ENCODE results near the gene C21orf58. TPM values are rescaled to one million over a fixed set of nuclear protein-coding genes. Genes with fewer than 3 reads are reported as not detected.
"Not testable (repeated sequence)": the region's sequence is repeated elsewhere in the genome, so short reads cannot be mapped to it uniquely, and the experiment has no call there.

The C21orf58 gene
- 13.0 TPM for polyA plus RNA-seq (2013, experiment 1 of 2)
- polyA plus RNA-seq (2013, experiment 2 of 2), result 11.5 TPM

- Histone ChIP-seq H3K9me3 (ENCODE audit: control insufficient read depth, low read length) (no peaks in the 10 kb centered on the region), H3K4me3 (ENCODE audit: extremely low read depth, insufficient read depth, low read length, poor library complexity, severe bottlenecking) (peak within 1 kb of the TSS; percentile 89), H3K36me3 (ENCODE audit: control insufficient read depth, insufficient read depth, low read length) (peaks cover 17% of the 10 kb centered on the region), H3K4me1 (ENCODE audit: control insufficient read depth, insufficient read depth, low read length, poor library complexity, severe bottlenecking) (peaks cover 20% of the 10 kb centered on the region), H3K27ac (ENCODE audit: low read depth, low read length, severe bottlenecking) (peak within 1 kb of the TSS; percentile 97)
- WGBS, 2 experiments (ENCODE audit: insufficient coverage in 2 of 2), result 0% methylated on average over 69 to 72 of the region's 76 CpGs
Observed at GRCh38 chr21:46323710-46324389, at the start of gene C21orf58, which contains the start of gene PCNT. Gene C21orf58 (minus strand): TSS chr21:46323870. CDS start chr21:46322738, 1,132 bp downstream. Gene PCNT (plus strand): TSS chr21:46324156. CDS start chr21:46324229, 73 bp downstream.

- not testable (repeated sequence) for H3K4me1 ChIP-seq (ENCODE audit: control insufficient read depth, insufficient read depth, low read length, poor library complexity, severe bottlenecking); H3K9me3 ChIP-seq (ENCODE audit: control insufficient read depth, low read length); H3K27ac ChIP-seq (ENCODE audit: low read depth, low read length, severe bottlenecking); H3K4me3 ChIP-seq (ENCODE audit: extremely low read depth, insufficient read depth, low read length, poor library complexity, severe bottlenecking)
- 82 to 95% methylated on average over 6 to 10 of the region's 10 CpGs for WGBS, 2 experiments (ENCODE audit: insufficient coverage in 2 of 2)
- peaks cover 63% of the 10 kb centered on the region for H3K36me3 ChIP-seq (ENCODE audit: control insufficient read depth, insufficient read depth, low read length)
Observed at GRCh38 chr21:46372947-46373346, 49.3 kb upstream of the C21orf58 start.

- Histone ChIP-seq H3K4me3 (ENCODE audit: extremely low read depth, insufficient read depth, low read length, poor library complexity, severe bottlenecking) (no peak overlapping the region), H3K27ac (ENCODE audit: low read depth, low read length, severe bottlenecking) (no peak overlapping the region), H3K36me3 (ENCODE audit: control insufficient read depth, insufficient read depth, low read length) (peaks cover 68% of the 10 kb centered on the region), H3K4me1 (ENCODE audit: control insufficient read depth, insufficient read depth, low read length, poor library complexity, severe bottlenecking) (no peaks in the 10 kb centered on the region), H3K9me3 (ENCODE audit: control insufficient read depth, low read length) (no peaks in the 10 kb centered on the region)
- 94 to 95% methylated on average over 7 of the region's 7 CpGs for WGBS, 2 experiments (ENCODE audit: insufficient coverage in 2 of 2)
Observed at GRCh38 chr21:46372014-46372485, 48.4 kb upstream of the C21orf58 start.

GRCh38 chr21:46371204-46372013 is 47.7 kb upstream of the C21orf58 start:
- no peak overlapping the region for H3K27ac ChIP-seq (ENCODE audit: low read depth, low read length, severe bottlenecking)
- no peak overlapping the region for H3K4me3 ChIP-seq (ENCODE audit: extremely low read depth, insufficient read depth, low read length, poor library complexity, severe bottlenecking)
- no peaks in the 10 kb centered on the region for H3K9me3 ChIP-seq (ENCODE audit: control insufficient read depth, low read length)
- peaks cover 71% of the 10 kb centered on the region for H3K36me3 ChIP-seq (ENCODE audit: control insufficient read depth, insufficient read depth, low read length)
- 95 to 96% methylated on average over 15 of the region's 16 CpGs for WGBS, 2 experiments (ENCODE audit: insufficient coverage in 2 of 2)
- no peaks in the 10 kb centered on the region for H3K4me1 ChIP-seq (ENCODE audit: control insufficient read depth, insufficient read depth, low read length, poor library complexity, severe bottlenecking)

- H3K4me3 ChIP-seq (ENCODE audit: extremely low read depth, insufficient read depth, low read length, poor library complexity, severe bottlenecking), result no peak overlapping the region
- H3K9me3 ChIP-seq (ENCODE audit: control insufficient read depth, low read length), result no peaks in the 10 kb centered on the region
- no peak overlapping the region for H3K27ac ChIP-seq (ENCODE audit: low read depth, low read length, severe bottlenecking)
- H3K36me3 ChIP-seq (ENCODE audit: control insufficient read depth, insufficient read depth, low read length), result peaks cover 78% of the 10 kb centered on the region
- 87 to 92% methylated on average over 15 to 19 of the region's 20 CpGs for WGBS, 2 experiments (ENCODE audit: insufficient coverage in 2 of 2)
- H3K4me1 ChIP-seq (ENCODE audit: control insufficient read depth, insufficient read depth, low read length, poor library complexity, severe bottlenecking), result no peaks in the 10 kb centered on the region
Observed at GRCh38 chr21:46369520-46370235, 46.0 kb upstream of the C21orf58 start.

- 94 to 99% methylated on average over 10 to 11 of the region's 11 CpGs for WGBS, 2 experiments (ENCODE audit: insufficient coverage in 2 of 2)
- H3K27ac ChIP-seq (ENCODE audit: low read depth, low read length, severe bottlenecking), result no peak overlapping the region
- peaks cover 79% of the 10 kb centered on the region for H3K36me3 ChIP-seq (ENCODE audit: control insufficient read depth, insufficient read depth, low read length)
Observed at GRCh38 chr21:46368533-46369285, 45.0 kb upstream of the C21orf58 start.

GRCh38 chr21:46366966-46367365 is 43.3 kb upstream of the C21orf58 start:
- 94 to 95% methylated on average over 17 to 18 of the region's 20 CpGs for WGBS, 2 experiments (ENCODE audit: insufficient coverage in 2 of 2)

More at GRCh38 chr21:46368533-46369285, 45.0 kb upstream of the C21orf58 start:
- Histone ChIP-seq H3K4me3 (ENCODE audit: extremely low read depth, insufficient read depth, low read length, poor library complexity, severe bottlenecking) (no peak overlapping the region), H3K9me3 (ENCODE audit: control insufficient read depth, low read length) (no peaks in the 10 kb centered on the region), H3K4me1 (ENCODE audit: control insufficient read depth, insufficient read depth, low read length, poor library complexity, severe bottlenecking) (no peaks in the 10 kb centered on the region)

GRCh38 chr21:46366561-46366960 is 42.9 kb upstream of the C21orf58 start:
- no peak overlapping the region for H3K4me3 ChIP-seq (ENCODE audit: extremely low read depth, insufficient read depth, low read length, poor library complexity, severe bottlenecking)
- H3K27ac ChIP-seq (ENCODE audit: low read depth, low read length, severe bottlenecking), result no peak overlapping the region
- H3K4me1 ChIP-seq (ENCODE audit: control insufficient read depth, insufficient read depth, low read length, poor library complexity, severe bottlenecking), result no peaks in the 10 kb centered on the region
- WGBS, 2 experiments (ENCODE audit: insufficient coverage in 2 of 2), result 93 to 96% methylated on average over 19 of the region's 19 CpGs
- peaks cover 80% of the 10 kb centered on the region for H3K36me3 ChIP-seq (ENCODE audit: control insufficient read depth, insufficient read depth, low read length)
- no peaks in the 10 kb centered on the region for H3K9me3 ChIP-seq (ENCODE audit: control insufficient read depth, low read length)

More at GRCh38 chr21:46366966-46367365, 43.3 kb upstream of the C21orf58 start:
- Histone ChIP-seq H3K36me3 (ENCODE audit: control insufficient read depth, insufficient read depth, low read length) (peaks cover 84% of the 10 kb centered on the region), H3K27ac (ENCODE audit: low read depth, low read length, severe bottlenecking) (no peak overlapping the region), H3K4me1 (ENCODE audit: control insufficient read depth, insufficient read depth, low read length, poor library complexity, severe bottlenecking) (no peaks in the 10 kb centered on the region), H3K9me3 (ENCODE audit: control insufficient read depth, low read length) (no peaks in the 10 kb centered on the region), H3K4me3 (ENCODE audit: extremely low read depth, insufficient read depth, low read length, poor library complexity, severe bottlenecking) (no peak overlapping the region)

GRCh38 chr21:46366091-46366490 is 42.4 kb upstream of the C21orf58 start:
- H3K4me1 ChIP-seq (ENCODE audit: control insufficient read depth, insufficient read depth, low read length, poor library complexity, severe bottlenecking), result no peaks in the 10 kb centered on the region
- H3K27ac ChIP-seq (ENCODE audit: low read depth, low read length, severe bottlenecking), result no peak overlapping the region
- H3K9me3 ChIP-seq (ENCODE audit: control insufficient read depth, low read length), result no peaks in the 10 kb centered on the region
- H3K36me3 ChIP-seq (ENCODE audit: control insufficient read depth, insufficient read depth, low read length), result peaks cover 82% of the 10 kb centered on the region
- WGBS, 2 experiments (ENCODE audit: insufficient coverage in 2 of 2), result 93 to 96% methylated on average over 7 to 9 of the region's 11 CpGs
- no peak overlapping the region for H3K4me3 ChIP-seq (ENCODE audit: extremely low read depth, insufficient read depth, low read length, poor library complexity, severe bottlenecking)

- Histone ChIP-seq H3K4me3 (ENCODE audit: extremely low read depth, insufficient read depth, low read length, poor library complexity, severe bottlenecking) (no peak overlapping the region), H3K9me3 (ENCODE audit: control insufficient read depth, low read length) (no peaks in the 10 kb centered on the region), H3K36me3 (ENCODE audit: control insufficient read depth, insufficient read depth, low read length) (peaks cover 86% of the 10 kb centered on the region), H3K27ac (ENCODE audit: low read depth, low read length, severe bottlenecking) (no peak overlapping the region), H3K4me1 (ENCODE audit: control insufficient read depth, insufficient read depth, low read length, poor library complexity, severe bottlenecking) (no peaks in the 10 kb centered on the region)
- 94 to 97% methylated on average over 12 to 16 of the region's 16 CpGs for WGBS, 2 experiments (ENCODE audit: insufficient coverage in 2 of 2)
Observed at GRCh38 chr21:46363698-46364097, 40.0 kb upstream of the C21orf58 start.

Data from mesodermal cell (in vitro differentiated cells).